Measurements from ENCODE around the gene SLC39A13.

The SLC39A13 gene

DNA sequence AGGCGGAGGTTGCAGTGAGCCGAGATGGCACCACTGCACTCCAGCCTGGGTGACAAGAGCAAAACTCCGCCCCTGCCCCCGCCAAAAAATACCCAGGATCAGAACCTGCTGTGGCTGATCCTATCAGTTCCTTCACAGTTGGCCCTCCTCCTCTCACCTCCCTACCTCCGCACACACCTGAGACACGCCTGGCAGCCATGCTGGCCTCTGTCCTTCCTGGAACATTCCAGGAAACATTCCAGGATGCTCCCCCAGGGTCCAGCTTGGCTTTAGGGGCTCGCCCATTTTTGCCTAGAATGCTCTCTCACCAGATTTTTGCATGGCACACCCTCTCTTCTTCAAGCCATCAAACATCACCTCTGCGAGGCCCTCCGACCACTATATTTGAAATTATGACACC lies 38.4 kb downstream of the SLC39A13 start:
- no peaks in the 10 kb centered on the region for H3K4me1 ChIP-seq (ENCODE audit: control insufficient read depth in 2 of 2, insufficient read depth in 1 of 2, low read depth in 1 of 2, low read length in 2 of 2)
- no peak overlapping the region for H3K27ac ChIP-seq (replicated peaks; ENCODE audit: low read length)
- H2BK5ac ChIP-seq (ENCODE audit: low read length), result no peak overlapping the region
- peak overlapping the region; percentile 8 for H3K14ac ChIP-seq (ENCODE audit: low read length)
- H3K27me3 ChIP-seq (ENCODE audit: control insufficient read depth in 3 of 3, insufficient read depth in 3 of 3, low read depth in 1 of 3, low read length in 3 of 3), result peaks cover 0 to 5% (median 0%) of the 10 kb centered on the region in 3 experiments
- H2BK120ac ChIP-seq (ENCODE audit: low read depth, low read length), result no peak overlapping the region
- WGBS, 2 donors (ENCODE audit: extremely low coverage in 2 of 2, insufficient read length in 2 of 2, insufficient replicate concordance in 1 of 2), result no CpG with 5 or more reads among the region's 9 CpGs
- no peak overlapping the region for H4K91ac ChIP-seq (ENCODE audit: low read depth, low read length, poor library complexity)
- H3K18ac ChIP-seq (ENCODE audit: low read length), result peak overlapping the region; percentile 11
- H3K4me3 ChIP-seq (ENCODE audit: low read length in 2 of 2), result no peak overlapping the region
- H2AK5ac ChIP-seq (ENCODE audit: low read depth, low read length), result no peak overlapping the region
- no peak overlapping the region for H3K9ac ChIP-seq (ENCODE audit: low read depth, low read length, poor library complexity)
- no peaks in the 10 kb centered on the region for H3K79me1 ChIP-seq (ENCODE audit: low read depth, low read length)
- H3K4ac ChIP-seq (ENCODE audit: low read length), result no peak overlapping the region
- no peak overlapping the region for H2BK12ac ChIP-seq (ENCODE audit: low read length)
- H3K4me2 ChIP-seq (ENCODE audit: insufficient read depth, low read length, poor library complexity, severe bottlenecking), result peak overlapping the region; percentile 18
- H4K8ac ChIP-seq (ENCODE audit: low read depth, low read length), result no peak overlapping the region
- DNase-seq (ENCODE audit: low spot score), result no peak
- no peak overlapping the region for H2AFZ ChIP-seq (ENCODE audit: low read length)
- no peaks in the 10 kb centered on the region for H3K36me3 ChIP-seq (replicated peaks in 1 of 2; ENCODE audit: control insufficient read depth in 2 of 2, insufficient read depth in 2 of 2, low read length in 2 of 2)
- no peaks in the 10 kb centered on the region for H3K9me3 ChIP-seq (replicated peaks in 1 of 2; ENCODE audit: control insufficient read depth in 2 of 2, insufficient read depth in 1 of 2, low read depth in 1 of 2, low read length in 2 of 2)
- no peak overlapping the region for H3K23ac ChIP-seq (ENCODE audit: low read depth, low read length, poor library complexity)
- no peak overlapping the region for H2BK15ac ChIP-seq (ENCODE audit: low read length)

DNA sequence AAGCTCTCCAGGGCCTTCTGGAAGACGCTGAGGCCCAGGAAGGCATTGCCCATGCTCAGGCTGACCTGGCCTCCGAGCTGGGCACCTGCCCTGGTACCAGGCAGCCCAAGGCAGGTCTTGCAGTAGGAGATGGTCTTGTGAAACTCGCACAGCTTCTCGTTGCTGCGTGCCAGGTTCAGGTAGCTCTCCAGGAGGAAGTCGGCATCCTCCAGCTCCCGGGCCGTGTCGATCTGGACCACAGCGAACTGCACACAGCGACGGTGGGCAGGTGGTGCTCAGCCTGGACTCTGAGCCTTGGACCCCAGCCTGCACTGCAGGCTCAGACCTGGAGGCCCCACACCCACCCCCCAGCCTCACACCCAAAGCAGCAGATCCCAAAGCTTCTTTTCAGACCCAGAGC lies 39.5 kb downstream of the SLC39A13 start:
- WGBS, 2 donors (ENCODE audit: extremely low coverage in 2 of 2, insufficient read length in 2 of 2, insufficient replicate concordance in 1 of 2), result no CpG with 5 or more reads among the region's 12 CpGs

DNA sequence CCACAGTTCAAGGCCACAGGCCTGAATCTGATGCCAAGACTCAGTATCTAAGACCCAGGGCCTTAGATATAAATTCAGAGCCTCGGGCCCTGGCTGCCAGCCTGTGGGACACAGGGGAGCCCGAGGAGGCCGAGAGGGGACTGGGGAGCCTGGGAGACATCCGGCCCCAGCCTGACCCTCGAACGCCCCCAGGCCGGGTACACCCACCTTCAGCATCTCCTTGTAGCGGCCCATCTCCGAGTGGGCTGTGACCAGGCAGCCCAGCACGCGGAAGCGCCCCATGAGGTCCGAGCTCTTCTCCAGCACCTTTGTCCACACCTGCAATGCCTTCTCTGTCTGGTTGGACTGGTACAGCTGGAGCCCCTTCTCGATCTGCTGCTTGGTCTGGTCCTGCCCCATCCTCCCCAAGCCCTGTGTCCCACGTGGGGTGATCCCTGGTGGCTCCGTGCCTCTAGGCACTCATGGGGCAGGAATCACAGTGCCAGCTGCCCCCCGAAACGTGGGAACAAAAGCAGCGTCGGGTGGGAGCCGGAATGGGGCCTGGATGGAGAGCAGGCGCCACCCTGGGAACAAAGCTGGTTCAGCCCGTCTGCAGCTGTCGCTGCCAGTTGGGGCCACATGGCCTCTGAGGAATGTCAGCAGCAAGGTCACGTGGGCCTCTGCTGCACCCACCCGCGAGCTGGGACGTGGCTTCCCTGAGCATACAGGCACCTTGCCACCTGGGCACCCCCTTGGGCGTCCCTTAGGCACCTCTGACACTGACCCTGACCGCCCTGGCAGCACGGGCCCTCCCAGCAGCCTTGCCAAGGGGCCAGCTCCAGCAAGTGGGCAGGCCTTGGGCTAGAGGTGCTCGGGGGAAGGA lies 40.4 kb downstream of the SLC39A13 start, which contains the start of gene RAPSN:
Gene RAPSN, minus strand, starts transcription at position 571 of the 862 bp plus-strand sequence. Its CDS starts 172 bp downstream, at position 399.
- DNase-seq (ENCODE audit: low spot score), result no peak
- H3K27ac ChIP-seq (replicated peaks; ENCODE audit: low read length), result no peak within 1 kb of the TSS
- peak within 1 kb of the TSS; percentile 89 for H2AK5ac ChIP-seq (ENCODE audit: low read depth, low read length)
- H4K91ac ChIP-seq (ENCODE audit: low read depth, low read length, poor library complexity), result no peak within 1 kb of the TSS
- no peak within 1 kb of the TSS for H3K4me3 ChIP-seq (ENCODE audit: low read length in 2 of 2)
- H3K14ac ChIP-seq (ENCODE audit: low read length), result no peak within 1 kb of the TSS
- peak within 1 kb of the TSS; percentile 55 for H3K23ac ChIP-seq (ENCODE audit: low read depth, low read length, poor library complexity)
- no peaks in the 10 kb centered on the region for H3K36me3 ChIP-seq (replicated peaks in 1 of 2; ENCODE audit: control insufficient read depth in 2 of 2, insufficient read depth in 2 of 2, low read length in 2 of 2)
- H3K79me1 ChIP-seq (ENCODE audit: low read depth, low read length), result no peaks in the 10 kb centered on the region
- no peaks in the 10 kb centered on the region for H3K4me1 ChIP-seq (ENCODE audit: control insufficient read depth in 2 of 2, insufficient read depth in 1 of 2, low read depth in 1 of 2, low read length in 2 of 2)
- peak within 1 kb of the TSS; percentile 11 for H2BK5ac ChIP-seq (ENCODE audit: low read length)
- peak within 1 kb of the TSS; percentile 21 for H3K9ac ChIP-seq (ENCODE audit: low read depth, low read length, poor library complexity)
- WGBS, 2 donors (ENCODE audit: extremely low coverage in 2 of 2, insufficient read length in 2 of 2, insufficient replicate concordance in 1 of 2), result no CpG with 5 or more reads among the region's 32 CpGs
- H2AFZ ChIP-seq (ENCODE audit: low read length), result no peak within 1 kb of the TSS
- H2BK15ac ChIP-seq (ENCODE audit: low read length), result peak within 1 kb of the TSS; percentile 45
- H2BK120ac ChIP-seq (ENCODE audit: low read depth, low read length), result no peak within 1 kb of the TSS
- no peaks in the 10 kb centered on the region for H3K27me3 ChIP-seq (ENCODE audit: control insufficient read depth in 3 of 3, insufficient read depth in 3 of 3, low read depth in 1 of 3, low read length in 3 of 3)
- H2BK12ac ChIP-seq (ENCODE audit: low read length), result no peak within 1 kb of the TSS
- H3K4me2 ChIP-seq (ENCODE audit: insufficient read depth, low read length, poor library complexity, severe bottlenecking), result no peak within 1 kb of the TSS
- peak within 1 kb of the TSS; percentile 57 for H3K18ac ChIP-seq (ENCODE audit: low read length)
- no peak within 1 kb of the TSS for H3K4ac ChIP-seq (ENCODE audit: low read length)
- no peak within 1 kb of the TSS for H4K8ac ChIP-seq (ENCODE audit: low read depth, low read length)
- H3K9me3 ChIP-seq (replicated peaks in 1 of 2; ENCODE audit: control insufficient read depth in 2 of 2, insufficient read depth in 1 of 2, low read depth in 1 of 2, low read length in 2 of 2), result no peaks in the 10 kb centered on the region

More for the DNA sequence above, 39.5 kb downstream of the SLC39A13 start:
- no peak overlapping the region for H2BK120ac ChIP-seq (ENCODE audit: low read depth, low read length)
- H4K8ac ChIP-seq (ENCODE audit: low read depth, low read length), result no peak overlapping the region
- H4K91ac ChIP-seq (ENCODE audit: low read depth, low read length, poor library complexity), result no peak overlapping the region
- H3K36me3 ChIP-seq (replicated peaks in 1 of 2; ENCODE audit: control insufficient read depth in 2 of 2, insufficient read depth in 2 of 2, low read length in 2 of 2), result no peaks in the 10 kb centered on the region
- no peak overlapping the region for H2BK12ac ChIP-seq (ENCODE audit: low read length)
- H3K14ac ChIP-seq (ENCODE audit: low read length), result peak overlapping the region; percentile 9
- H2BK15ac ChIP-seq (ENCODE audit: low read length), result peak overlapping the region; percentile 17
- H3K18ac ChIP-seq (ENCODE audit: low read length), result peak overlapping the region; percentile 57
- peak overlapping the region; percentile 21 for H3K9ac ChIP-seq (ENCODE audit: low read depth, low read length, poor library complexity)
- no peaks in the 10 kb centered on the region for H3K9me3 ChIP-seq (replicated peaks in 1 of 2; ENCODE audit: control insufficient read depth in 2 of 2, insufficient read depth in 1 of 2, low read depth in 1 of 2, low read length in 2 of 2)
- no peaks in the 10 kb centered on the region for H3K4me1 ChIP-seq (ENCODE audit: control insufficient read depth in 2 of 2, insufficient read depth in 1 of 2, low read depth in 1 of 2, low read length in 2 of 2)
- H3K4me3 ChIP-seq (ENCODE audit: low read length in 2 of 2), result no peak overlapping the region
- H3K27ac ChIP-seq (replicated peaks; ENCODE audit: low read length), result no peak overlapping the region
- peaks cover 0 to 1% (median 0%) of the 10 kb centered on the region in 3 experiments for H3K27me3 ChIP-seq (ENCODE audit: control insufficient read depth in 3 of 3, insufficient read depth in 3 of 3, low read depth in 1 of 3, low read length in 3 of 3)
- H2AFZ ChIP-seq (ENCODE audit: low read length), result no peak overlapping the region
- DNase-seq (ENCODE audit: low spot score), result no peak
- no peak overlapping the region for H3K4me2 ChIP-seq (ENCODE audit: insufficient read depth, low read length, poor library complexity, severe bottlenecking)
- H2BK5ac ChIP-seq (ENCODE audit: low read length), result peak overlapping the region; percentile 11
- peak overlapping the region; percentile 89 for H2AK5ac ChIP-seq (ENCODE audit: low read depth, low read length)
- no peaks in the 10 kb centered on the region for H3K79me1 ChIP-seq (ENCODE audit: low read depth, low read length)
- peak overlapping the region; percentile 26 for H3K4ac ChIP-seq (ENCODE audit: low read length)
- H3K23ac ChIP-seq (ENCODE audit: low read depth, low read length, poor library complexity), result peak overlapping the region; percentile 55

- DNase-seq (ENCODE audit: low spot score), result no peak
- no peak overlapping the region for H3K9ac ChIP-seq (ENCODE audit: low read depth, low read length, poor library complexity)
- H2AFZ ChIP-seq (ENCODE audit: low read length), result no peak overlapping the region
- no peaks in the 10 kb centered on the region for H3K79me1 ChIP-seq (ENCODE audit: low read depth, low read length)
- no peak overlapping the region for H3K18ac ChIP-seq (ENCODE audit: low read length)
- H3K27ac ChIP-seq (replicated peaks; ENCODE audit: low read length), result no peak overlapping the region
- no peak overlapping the region for H4K91ac ChIP-seq (ENCODE audit: low read depth, low read length, poor library complexity)
- H3K14ac ChIP-seq (ENCODE audit: low read length), result no peak overlapping the region
- H3K23ac ChIP-seq (ENCODE audit: low read depth, low read length, poor library complexity), result no peak overlapping the region
- H3K4me2 ChIP-seq (ENCODE audit: insufficient read depth, low read length, poor library complexity, severe bottlenecking), result no peak overlapping the region
- H3K9me3 ChIP-seq (replicated peaks in 1 of 2; ENCODE audit: control insufficient read depth in 2 of 2, insufficient read depth in 1 of 2, low read depth in 1 of 2, low read length in 2 of 2), result no peaks in the 10 kb centered on the region
- H2AK5ac ChIP-seq (ENCODE audit: low read depth, low read length), result no peak overlapping the region
- no peak overlapping the region for H3K4ac ChIP-seq (ENCODE audit: low read length)
- H3K4me1 ChIP-seq (ENCODE audit: control insufficient read depth in 2 of 2, insufficient read depth in 1 of 2, low read depth in 1 of 2, low read length in 2 of 2), result no peaks in the 10 kb centered on the region
- H4K8ac ChIP-seq (ENCODE audit: low read depth, low read length), result no peak overlapping the region
- no peak overlapping the region for H2BK12ac ChIP-seq (ENCODE audit: low read length)
- no peak overlapping the region for H2BK120ac ChIP-seq (ENCODE audit: low read depth, low read length)
- H2BK5ac ChIP-seq (ENCODE audit: low read length), result peak overlapping the region; percentile 11
- H2BK15ac ChIP-seq (ENCODE audit: low read length), result no peak overlapping the region
- H3K36me3 ChIP-seq (replicated peaks in 1 of 2; ENCODE audit: control insufficient read depth in 2 of 2, insufficient read depth in 2 of 2, low read length in 2 of 2), result no peaks in the 10 kb centered on the region
- no peaks in the 10 kb centered on the region for H3K27me3 ChIP-seq (ENCODE audit: control insufficient read depth in 3 of 3, insufficient read depth in 3 of 3, low read depth in 1 of 3, low read length in 3 of 3)
- H3K4me3 ChIP-seq (ENCODE audit: low read length in 2 of 2), result no peak overlapping the region
- WGBS, 2 donors (ENCODE audit: extremely low coverage in 2 of 2, insufficient read length in 2 of 2, insufficient replicate concordance in 1 of 2), result no CpG with 5 or more reads among the region's 8 CpGs
These were observed 41.2 kb downstream of the SLC39A13 start for GRCh38 chr11:47449541-47449940.

Measured in neuronal stem cell (in vitro differentiated cells).